AG08396 (cell line): ENCODE measurements around the gene JOSD2.
A peak's percentile ranks its signal among the peaks of the same experiment; 100 is the strongest.

Experiments used
- DNase-seq: peaks from one replicate; pipeline ENCODE4 v3.0.0; 2012; ENCODE audit warnings: low spot score, mixed read lengths

JOSD2 gene

DNA sequence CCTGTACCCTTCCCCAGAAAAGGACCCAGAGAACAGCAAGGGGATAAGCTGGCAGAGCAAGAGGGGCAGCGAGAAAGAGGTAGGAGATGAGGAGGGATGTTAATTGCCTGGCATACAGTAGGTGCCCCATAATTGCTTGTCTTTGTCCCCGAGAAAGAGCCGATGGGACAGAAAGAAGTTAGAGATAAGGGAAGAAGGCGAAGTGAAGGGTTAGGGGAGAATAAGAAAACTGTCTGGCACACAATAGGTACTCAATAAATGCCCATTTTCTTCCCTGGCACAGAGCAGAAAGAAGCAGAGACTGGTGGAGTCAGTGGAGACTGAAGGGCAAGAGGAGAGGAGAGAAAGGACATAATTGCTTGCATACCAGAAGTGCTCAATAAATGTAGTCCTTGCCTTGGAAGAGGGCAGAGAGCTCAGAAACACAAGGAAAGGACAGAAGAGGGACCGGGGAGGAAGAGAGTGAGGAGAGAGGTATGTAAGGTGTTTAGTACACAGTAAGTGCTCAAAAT is 15.9 kb downstream of the JOSD2 start:
- DNase-seq = no peak

DNA sequence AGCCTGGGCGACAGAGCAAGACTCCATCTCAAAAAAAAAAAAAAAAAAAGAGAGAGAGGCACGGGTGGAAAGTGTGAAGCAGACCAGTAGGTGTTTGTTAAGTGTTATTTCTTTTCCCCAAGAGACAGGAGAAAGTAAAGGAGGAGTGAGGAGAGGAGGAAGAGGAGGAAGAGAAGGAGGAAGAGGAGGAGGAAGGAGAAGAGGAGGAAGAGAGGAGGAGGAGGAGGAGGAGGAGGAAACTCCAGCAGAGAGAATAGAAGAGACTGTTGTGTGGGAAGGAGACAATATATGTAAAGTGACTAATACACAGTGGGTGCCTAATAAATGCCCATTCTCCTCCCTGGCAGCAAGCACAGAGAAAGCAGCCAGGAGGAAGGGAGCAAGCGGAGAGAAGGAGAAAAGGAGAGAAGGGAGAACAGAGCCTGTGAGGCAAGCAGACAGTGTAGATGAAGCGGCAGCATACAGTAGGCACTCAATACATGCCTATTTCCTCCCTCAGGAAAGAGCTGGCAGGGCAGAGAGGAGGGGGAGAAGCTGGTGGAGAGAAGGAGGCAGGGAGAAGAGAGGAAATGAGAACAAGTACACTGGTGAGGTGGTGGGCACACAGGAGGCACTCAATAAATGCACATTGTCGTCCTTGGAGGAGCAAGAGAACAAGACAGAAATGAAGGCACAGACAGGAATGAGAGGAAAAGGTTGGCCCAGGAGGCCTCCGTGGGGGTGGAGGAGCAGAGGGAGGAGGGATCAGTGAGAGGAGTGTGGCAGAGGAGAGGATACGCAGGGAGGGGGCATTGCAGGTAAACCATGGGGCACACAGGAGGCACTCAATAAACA is 16.6 kb downstream of the JOSD2 start:
- DNase-seq = no peak

- DNase-seq = no peak
These were observed 17.8 kb downstream of the JOSD2 start for GRCh38 chr19:50493171-50493570.

DNA sequence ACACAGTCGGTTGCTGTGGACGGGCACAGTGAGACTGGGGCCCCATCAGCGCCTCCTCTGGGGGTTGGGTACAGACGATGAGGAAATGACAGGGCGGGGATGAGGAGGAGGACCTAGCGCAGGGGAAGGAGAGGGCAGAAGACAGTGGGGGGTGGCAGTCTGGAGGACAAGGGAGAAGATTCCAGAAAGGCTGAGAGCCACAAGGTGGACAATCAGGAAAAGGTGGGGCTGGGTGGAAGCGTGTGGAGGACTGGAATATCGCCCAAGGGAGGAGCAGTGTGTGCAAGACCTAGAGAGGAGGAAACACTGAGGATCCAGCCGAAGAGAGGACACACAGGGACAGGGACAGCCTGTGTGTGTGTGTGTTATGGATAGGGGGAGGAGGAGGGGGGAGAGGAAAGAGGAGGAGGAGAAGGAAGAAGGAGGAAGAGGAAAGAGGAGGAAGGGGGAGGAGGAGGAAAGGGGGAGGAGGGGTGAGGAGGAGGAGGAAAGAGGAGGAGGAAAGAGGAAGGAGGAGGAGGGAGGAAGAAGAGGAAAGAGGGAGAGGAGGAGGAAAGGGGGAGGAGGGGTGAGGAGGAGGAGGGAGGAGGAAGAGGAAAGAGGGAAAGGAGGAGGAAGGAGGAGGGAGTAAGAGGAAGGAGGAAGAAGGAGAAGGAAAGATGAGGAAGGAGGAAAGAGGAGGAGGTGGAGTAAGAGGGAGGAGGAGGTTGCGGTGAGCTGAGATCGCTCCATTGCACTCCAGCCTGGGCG is 18.5 kb downstream of the JOSD2 start:
- DNase-seq = no peak

DNA sequence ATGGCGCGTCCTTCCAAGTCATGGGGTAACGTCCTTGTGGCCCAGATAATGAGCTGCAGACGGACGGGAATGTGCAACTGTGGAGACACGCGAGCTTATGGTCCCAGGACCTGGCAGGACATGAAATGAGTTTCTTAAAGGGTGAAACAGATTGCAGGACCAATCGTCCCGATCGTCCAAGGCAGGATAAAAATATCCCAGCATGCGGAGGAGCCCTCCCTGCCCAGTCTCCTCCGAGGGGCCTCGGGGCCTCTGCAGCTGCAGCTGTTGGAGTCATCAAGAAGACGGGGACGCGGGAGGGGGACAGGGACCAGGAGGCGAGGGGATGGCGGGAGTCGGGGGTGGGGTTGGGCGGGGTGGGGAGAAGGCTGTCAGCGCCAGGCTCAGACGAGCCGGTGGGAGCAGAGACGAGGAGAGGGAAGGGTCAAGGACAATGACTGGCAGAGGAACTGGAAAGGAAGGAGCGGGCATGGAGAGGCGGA is 20.0 kb downstream of the JOSD2 start:
- no peak for DNase-seq

- no peak for DNase-seq
These were observed 20.6 kb downstream of the JOSD2 start for GRCh38 chr19:50490411-50490811.

DNA sequence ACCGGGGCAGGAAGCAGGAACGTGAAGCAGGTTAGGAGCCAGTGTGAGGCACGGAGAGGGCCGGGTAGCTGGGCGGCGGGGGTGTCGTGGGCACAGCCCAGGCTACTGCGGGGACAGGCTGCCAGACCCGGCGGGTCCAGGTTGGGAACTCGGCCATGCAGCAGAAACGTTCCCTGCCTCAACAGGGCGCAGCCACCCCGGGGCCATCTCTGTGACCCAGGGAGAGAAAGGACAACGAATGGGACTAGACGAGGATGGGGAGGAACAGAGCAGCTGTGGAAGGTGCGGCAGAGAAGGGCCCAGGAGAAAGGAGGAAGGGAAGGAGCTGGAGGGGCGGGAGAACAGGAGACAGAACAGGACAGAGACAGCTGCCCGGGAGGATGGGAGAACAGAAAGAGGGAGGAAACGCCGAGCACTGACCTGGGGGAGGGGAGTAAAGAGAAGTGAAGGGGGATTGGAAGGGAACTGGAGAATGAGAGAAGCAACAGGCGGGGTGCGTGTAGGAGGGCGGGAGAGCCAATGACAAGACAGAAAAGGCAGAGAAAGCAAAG is 21.5 kb downstream of the JOSD2 start:
- no peak for DNase-seq

DNA sequence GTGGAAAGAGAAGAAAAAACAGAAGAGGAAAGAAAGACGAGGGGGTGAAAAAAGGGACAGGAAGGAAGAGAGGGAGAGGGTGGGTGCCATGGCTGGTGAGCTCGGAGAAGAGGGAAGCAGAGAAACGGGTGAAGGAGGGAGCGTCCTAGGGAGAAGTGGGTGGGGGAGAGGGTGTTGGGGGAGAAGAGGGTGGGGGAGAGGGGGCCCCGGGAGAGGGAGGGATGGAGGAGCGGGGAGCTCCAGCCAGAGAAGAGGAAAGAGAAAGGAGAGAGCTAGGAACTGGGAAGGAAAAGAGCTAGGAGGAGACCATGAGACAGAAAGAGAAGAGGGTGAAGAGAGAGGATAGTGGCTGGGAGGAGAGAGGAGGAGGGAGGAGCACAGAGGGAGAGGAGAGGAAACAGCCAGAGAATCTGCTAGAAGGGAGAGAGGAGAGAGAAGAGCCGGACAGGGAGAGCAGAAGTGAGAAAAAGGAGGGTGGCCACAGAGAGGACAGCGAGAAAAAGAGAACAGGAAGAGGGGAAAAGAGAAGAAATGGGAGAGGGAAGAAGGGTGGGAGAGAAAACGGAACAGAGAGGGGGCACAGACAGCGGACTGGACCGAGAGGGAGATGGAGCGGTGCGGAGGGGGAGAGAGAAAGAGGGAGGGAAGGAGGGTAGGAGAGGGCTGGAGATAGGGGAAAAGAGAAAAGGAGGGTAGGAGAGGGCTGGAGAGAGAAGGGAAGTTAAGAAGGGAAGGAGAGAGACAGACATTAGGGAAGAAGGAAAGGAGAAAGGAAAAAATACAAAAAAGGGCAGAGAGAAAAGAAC is 22.4 kb downstream of the JOSD2 start:
- no peak for DNase-seq

DNA sequence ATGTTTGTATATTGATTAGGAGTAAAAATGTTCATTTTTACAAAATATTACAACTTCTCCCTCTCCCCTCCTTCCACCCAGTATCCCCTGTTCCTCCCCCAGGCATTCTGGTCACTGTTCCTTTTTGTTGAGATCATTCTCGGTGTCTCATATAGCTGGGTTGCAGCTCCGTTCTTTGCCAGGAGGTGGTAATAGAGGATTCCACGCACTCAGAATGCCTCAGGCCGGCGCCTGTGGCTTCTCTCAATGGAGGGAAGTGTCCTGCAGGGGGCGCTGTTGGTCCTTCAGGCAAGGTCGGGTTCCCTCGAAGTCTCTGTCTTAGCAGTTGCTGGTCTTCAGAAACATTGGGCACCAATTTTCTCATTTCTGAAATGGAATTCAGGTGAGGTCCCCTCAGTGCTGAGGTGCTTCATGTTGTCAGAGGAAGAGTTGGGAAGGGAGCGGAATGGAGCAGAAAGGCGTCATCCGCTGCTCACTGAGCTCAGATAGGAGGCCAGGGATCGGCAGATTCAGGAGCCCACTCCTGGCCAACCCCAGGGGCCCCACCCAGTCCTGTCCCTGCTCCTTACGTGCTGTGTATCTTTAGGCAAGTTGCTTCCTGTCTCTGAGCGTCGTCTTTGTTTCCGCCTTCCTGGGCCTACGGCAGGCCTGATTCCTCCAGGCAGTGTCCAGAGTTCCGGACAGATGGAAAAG is 24.0 kb downstream of the JOSD2 start:
- no peak for DNase-seq

DNA sequence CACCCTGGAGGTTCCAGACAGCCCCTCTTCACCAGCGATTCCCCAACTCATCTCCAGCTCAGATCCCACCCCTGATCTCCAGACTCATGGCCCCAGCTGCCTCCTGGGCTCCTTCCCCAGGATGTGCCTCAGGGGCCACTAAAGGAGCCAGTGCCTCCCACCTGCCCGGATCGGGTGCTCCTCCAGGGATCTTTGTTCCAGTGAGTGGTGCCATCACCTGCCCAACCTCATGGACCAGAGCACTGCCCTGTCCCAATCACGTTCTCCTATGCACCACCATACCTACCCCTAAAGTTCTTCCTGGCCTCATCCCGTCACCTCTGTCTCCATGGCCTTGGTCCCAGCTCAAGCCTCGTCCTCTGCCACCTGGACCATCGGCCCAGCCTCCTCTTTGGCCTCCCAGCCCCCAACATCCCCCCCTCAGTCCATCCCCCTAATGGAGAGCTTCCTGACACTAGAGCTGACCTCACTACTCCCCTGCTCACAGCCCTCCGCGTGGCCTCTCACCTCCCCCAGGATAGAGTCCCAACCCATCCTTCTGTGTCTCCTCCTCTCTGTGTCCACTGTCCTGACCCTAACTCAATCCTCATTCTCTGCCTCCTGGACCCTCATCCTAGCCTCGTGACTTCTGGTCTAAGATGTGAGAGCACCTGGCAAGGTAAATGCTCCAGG is 25.6 kb downstream of the JOSD2 start:
- no peak for DNase-seq

- no peak for DNase-seq
These were observed 28.1 kb downstream of the JOSD2 start for GRCh38 chr19:50482916-50483315.

DNA sequence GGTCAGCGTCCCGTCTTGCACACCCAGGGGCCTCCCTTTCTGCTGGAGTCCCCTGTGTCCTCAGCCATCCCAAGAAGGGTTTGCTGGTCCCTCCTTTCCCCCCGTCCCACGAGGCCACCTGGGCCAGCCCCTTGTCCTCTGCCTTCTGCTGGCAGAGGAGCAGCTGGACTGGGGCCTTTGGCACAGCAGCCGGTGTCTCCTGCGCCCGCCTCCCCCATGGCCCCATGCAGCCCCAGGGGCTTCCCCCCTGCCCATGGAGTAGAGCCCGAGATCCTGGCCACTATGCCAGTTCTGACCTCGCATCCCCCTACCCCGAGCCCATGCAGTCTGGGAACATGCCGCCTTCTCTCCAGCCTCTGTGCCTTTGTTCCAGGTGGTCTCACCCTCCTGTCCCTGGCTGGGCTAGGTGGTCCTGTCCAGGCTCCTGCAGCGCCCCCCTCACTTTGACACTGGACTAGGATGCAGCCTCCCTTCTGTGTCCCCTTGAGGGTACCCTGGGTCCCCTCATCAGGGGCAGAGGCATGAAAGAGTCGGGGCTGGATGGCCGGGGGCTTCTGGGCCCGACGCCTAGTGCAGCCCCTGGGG is 28.6 kb downstream of the JOSD2 start:
- no peak for DNase-seq

- DNase-seq = no peak
These were observed 29.4 kb downstream of the JOSD2 start for GRCh38 chr19:50481351-50482149.

GRCh38 chr19:50480281-50481111 is 30.5 kb downstream of the JOSD2 start:
- DNase-seq = no peak

GRCh38 chr19:50479761-50480251 is 31.2 kb downstream of the JOSD2 start:
- no peak for DNase-seq

DNA sequence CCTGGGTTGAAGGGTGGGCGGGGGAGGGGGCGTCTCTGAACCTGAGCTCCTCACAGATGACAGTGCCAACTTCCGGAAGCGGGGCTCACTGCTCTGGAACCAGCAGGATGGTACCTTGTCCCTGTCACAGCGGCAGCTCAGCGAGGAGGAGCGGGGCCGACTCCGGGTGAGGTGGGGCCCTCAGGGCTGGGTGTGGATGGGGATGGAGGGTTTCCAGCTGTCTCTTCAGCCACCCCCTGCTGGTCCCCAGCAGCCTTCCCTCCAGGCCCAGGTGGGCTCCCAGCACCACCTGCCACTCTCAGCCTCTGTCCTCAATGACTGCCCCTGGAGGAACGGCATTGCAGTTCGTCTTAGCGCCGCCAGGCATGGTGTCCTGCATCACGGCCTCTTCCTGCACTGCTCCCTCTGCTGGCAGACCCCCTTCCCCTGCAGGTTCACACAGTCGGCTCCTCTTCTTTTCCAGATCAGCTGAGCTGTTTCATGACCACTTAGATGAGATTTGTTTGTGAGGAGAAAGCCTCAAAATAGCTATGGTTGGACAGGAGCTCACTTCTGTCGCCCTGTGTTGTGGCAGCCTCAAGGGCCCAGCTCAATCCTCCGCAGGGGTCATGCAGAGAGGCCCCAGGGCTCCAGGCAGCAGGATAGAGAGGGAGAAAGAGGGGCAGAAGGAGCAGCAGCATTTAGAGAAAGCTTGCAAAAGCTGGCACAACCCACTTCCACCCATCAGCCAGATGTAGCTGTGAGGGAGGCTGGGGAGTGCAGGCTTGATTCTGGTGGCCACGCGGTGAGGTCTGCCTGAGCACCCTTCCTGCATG is 31.9 kb downstream of the JOSD2 start:
- DNase-seq = peak; percentile 73

DNA sequence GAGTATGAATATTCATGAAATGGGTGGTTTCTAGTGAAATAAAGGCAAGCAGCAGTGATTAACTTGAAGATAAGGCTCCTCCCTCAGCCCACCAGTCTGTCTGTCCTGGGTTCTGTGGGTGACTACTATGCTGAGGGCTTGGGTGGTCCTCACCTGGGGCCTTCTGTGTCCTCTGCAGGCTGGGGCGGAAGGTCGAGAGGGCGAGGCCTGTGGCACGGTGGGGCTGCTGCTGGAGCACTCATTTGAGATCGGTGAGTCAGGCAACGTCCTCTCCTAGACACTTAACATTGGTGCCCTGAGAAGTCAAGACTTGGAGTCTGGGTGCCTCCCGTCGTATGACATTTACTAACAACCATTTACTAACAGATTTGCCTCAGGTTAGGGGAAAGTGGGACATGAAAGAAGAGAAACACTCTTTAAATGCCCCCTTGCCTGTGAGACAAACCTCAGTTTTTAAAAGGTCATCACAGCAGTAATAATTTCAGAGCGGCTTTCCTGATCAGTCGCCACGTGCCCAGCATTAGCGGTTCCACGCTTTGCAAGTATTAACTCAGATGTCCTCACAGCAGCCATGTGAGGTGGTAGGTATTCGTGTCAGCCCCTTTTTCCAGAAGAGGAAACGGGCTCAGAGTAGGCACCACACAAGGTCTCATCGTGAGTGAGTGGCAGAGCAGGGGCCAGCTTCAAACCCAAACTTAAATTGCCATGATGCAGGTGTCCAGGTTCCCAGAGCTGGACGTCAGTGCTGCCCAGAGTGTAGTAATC is 33.1 kb downstream of the JOSD2 start:
- no peak for DNase-seq
